HG02588 (cell line): ENCODE results near the gene UBXN6.

Experiments
- ATAC-seq: cut with Tn5 transposase; IDR thresholded peaks from one replicate; pipeline ENCODE4 v1.9.1; 2021; ENCODE audit warnings: mild to moderate bottlenecking, moderate library complexity; ENCODE audit not compliant: unreplicated experiment

Gene UBXN6

GRCh38 chr19:4443188-4443587, 14.4 kb downstream of the UBXN6 start:
- no peak for ATAC-seq

- no peak for ATAC-seq
Measured at GRCh38 chr19:4442819-4443146, 14.8 kb downstream of the UBXN6 start.

- ATAC-seq, result no peak
Measured at GRCh38 chr19:4441994-4442818, 15.4 kb downstream of the UBXN6 start.

GRCh38 chr19:4439243-4439642, 18.4 kb downstream of the UBXN6 start:
- no peak for ATAC-seq

GRCh38 chr19:4437103-4437502, 20.5 kb downstream of the UBXN6 start:
- ATAC-seq, result no peak

GRCh38 chr19:4436231-4436630, 21.4 kb downstream of the UBXN6 start:
- no peak for ATAC-seq

- ATAC-seq, result no peak
Measured at GRCh38 chr19:4434391-4434790, 23.2 kb downstream of the UBXN6 start.

- ATAC-seq, result no peak
Measured at GRCh38 chr19:4432918-4433506, 24.6 kb downstream of the UBXN6 start.

GRCh38 chr19:4431808-4432674, 25.6 kb downstream of the UBXN6 start:
- no peak for ATAC-seq

GRCh38 chr19:4431296-4431695, 26.3 kb downstream of the UBXN6 start:
- ATAC-seq, result no peak

GRCh38 chr19:4430760-4431159, 26.8 kb downstream of the UBXN6 start:
- ATAC-seq, result no peak

- ATAC-seq, result no peak
Measured at GRCh38 chr19:4429771-4430171, 27.8 kb downstream of the UBXN6 start.

- ATAC-seq, result no peak
Measured at GRCh38 chr19:4429256-4429655, 28.3 kb downstream of the UBXN6 start.

GRCh38 chr19:4428326-4428975, 29.1 kb downstream of the UBXN6 start:
- no peak for ATAC-seq

GRCh38 chr19:4425537-4425936, 32.1 kb downstream of the UBXN6 start:
- no peak for ATAC-seq

GRCh38 chr19:4423416-4424126, 34.0 kb downstream of the UBXN6 start:
- no peak for ATAC-seq

GRCh38 chr19:4416268-4416667, 41.3 kb downstream of the UBXN6 start:
- no peak for ATAC-seq

GRCh38 chr19:4415352-4415751, 42.2 kb downstream of the UBXN6 start:
- no peak for ATAC-seq

GRCh38 chr19:4414800-4415321, 42.7 kb downstream of the UBXN6 start:
- no peak for ATAC-seq

- no peak for ATAC-seq
Measured at GRCh38 chr19:4414144-4414799, 43.3 kb downstream of the UBXN6 start.
